Tibial artery (tissue), 4 donors: Measurements from ENCODE around the gene UBE2H.

Source experiments
- DNase-seq, 2 donors: peaks; one replicate each; pipeline ENCODE4 v3.0.0-alpha.2; 2019
- H3K27ac ChIP-seq, 2 donors: fragments of 200-600 bp; sonication (generic) in 1 of 2; 1 replicate in 1 of 2; 2 replicates in 1 of 2; pipeline ENCODE4 v1.5.1; 2018 to 2019; ENCODE audit warnings: mild to moderate bottlenecking in 1 of 2
- H3K27me3 ChIP-seq, 2 donors: fragments of 200-600 bp; sonication (generic) in 1 of 2; one replicate each; pipeline versions ENCODE4 v1.5.1 to v1.6.0; 2016 to 2019
- H3K36me3 ChIP-seq, 3 donors: fragments of 200-600 bp; sonication (generic) in 2 of 3; one replicate each; pipeline ENCODE4 v1.5.1; 2016 to 2019; ENCODE audit warnings: mild to moderate bottlenecking in 2 of 3
- H3K4me1 ChIP-seq, 4 donors: fragments of 200-600 bp; sonication (generic) in 2 of 4; 1 replicate in 3 of 4; 2 replicates in 1 of 4; pipeline ENCODE4 v1.5.1; 2016 to 2019
- H3K4me3 ChIP-seq, 2 donors: fragments of 200-600 bp; sonication (generic) in 1 of 2; 1 replicate in 1 of 2; 2 replicates in 1 of 2; pipeline ENCODE4 v1.5.1; 2018 to 2019; ENCODE audit warnings: mild to moderate bottlenecking in 2 of 2
- H3K9me3 ChIP-seq, 3 donors: fragments of 200-600 bp; sonication (generic) in 1 of 3; one replicate each; pipeline ENCODE4 v1.5.1; 2016 to 2019
- intact Hi-C: fragments of 100-400 bp; cut with DNase I; formaldehyde crosslinking; loops from one replicate; pipeline ENCODE4 v1.15.0; 2023; ENCODE audit warnings: low total_unique reads
- TF ChIP-seq, protein P1 (sequence below), 2 experiments: fragments of 200-600 bp in 1 of 2; fragments of 450-650 bp in 1 of 2; IDR thresholded peaks; one replicate each; pipeline ENCODE4 v1.5.1; 2017 to 2019; ENCODE audit warnings: antibody characterized with exemption in 2 of 2, mild to moderate bottlenecking in 1 of 2, moderate library complexity in 1 of 2

UBE2H gene

DNA sequence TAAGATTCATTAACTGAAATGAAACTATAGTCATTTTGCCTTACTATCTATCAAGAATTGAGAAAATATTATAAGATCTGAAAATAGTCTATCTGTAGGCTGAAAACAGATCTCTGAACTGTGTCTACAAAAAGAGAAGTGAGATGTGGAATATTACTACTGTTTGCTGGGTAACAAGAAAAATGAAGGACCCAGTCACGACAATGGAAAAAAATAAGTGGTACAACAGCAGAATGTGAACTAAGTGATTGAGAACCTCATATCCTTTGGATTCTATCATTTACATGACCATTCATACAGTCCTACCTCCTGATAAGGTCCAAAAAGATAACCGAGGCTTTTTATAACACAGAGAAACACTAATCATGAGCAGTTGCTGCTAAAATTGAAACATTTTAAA lies 94.3 kb downstream of the UBE2H start:
- no peaks in the 10 kb centered on the region for H3K36me3 ChIP-seq
- TF ChIP-seq, protein P1, sequence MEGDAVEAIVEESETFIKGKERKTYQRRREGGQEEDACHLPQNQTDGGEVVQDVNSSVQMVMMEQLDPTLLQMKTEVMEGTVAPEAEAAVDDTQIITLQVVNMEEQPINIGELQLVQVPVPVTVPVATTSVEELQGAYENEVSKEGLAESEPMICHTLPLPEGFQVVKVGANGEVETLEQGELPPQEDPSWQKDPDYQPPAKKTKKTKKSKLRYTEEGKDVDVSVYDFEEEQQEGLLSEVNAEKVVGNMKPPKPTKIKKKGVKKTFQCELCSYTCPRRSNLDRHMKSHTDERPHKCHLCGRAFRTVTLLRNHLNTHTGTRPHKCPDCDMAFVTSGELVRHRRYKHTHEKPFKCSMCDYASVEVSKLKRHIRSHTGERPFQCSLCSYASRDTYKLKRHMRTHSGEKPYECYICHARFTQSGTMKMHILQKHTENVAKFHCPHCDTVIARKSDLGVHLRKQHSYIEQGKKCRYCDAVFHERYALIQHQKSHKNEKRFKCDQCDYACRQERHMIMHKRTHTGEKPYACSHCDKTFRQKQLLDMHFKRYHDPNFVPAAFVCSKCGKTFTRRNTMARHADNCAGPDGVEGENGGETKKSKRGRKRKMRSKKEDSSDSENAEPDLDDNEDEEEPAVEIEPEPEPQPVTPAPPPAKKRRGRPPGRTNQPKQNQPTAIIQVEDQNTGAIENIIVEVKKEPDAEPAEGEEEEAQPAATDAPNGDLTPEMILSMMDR (IDR thresholded peaks at IDR 0.05) = no peak
- no peaks in the 10 kb centered on the region for H3K9me3 ChIP-seq
- peaks cover 0 to 100% (median 78%) of the 10 kb centered on the region in 4 donors for H3K4me1 ChIP-seq
- H3K27me3 ChIP-seq = no peaks in the 10 kb centered on the region
- intact Hi-C loops = no loop called here
- H3K27ac ChIP-seq = peak overlapping the region; percentile 51 to 63
- DNase-seq = no peak
- no peak overlapping the region for H3K4me3 ChIP-seq

- Histone ChIP-seq H3K27ac (peak overlapping the region; percentile 49 to 63), H3K27me3 (no peaks in the 10 kb centered on the region)
- TF ChIP-seq, protein P1 (IDR thresholded peaks at IDR 0.05) = no peak
These were observed 95.4 kb downstream of the UBE2H start for GRCh38 chr7:129857313-129857712.

DNA sequence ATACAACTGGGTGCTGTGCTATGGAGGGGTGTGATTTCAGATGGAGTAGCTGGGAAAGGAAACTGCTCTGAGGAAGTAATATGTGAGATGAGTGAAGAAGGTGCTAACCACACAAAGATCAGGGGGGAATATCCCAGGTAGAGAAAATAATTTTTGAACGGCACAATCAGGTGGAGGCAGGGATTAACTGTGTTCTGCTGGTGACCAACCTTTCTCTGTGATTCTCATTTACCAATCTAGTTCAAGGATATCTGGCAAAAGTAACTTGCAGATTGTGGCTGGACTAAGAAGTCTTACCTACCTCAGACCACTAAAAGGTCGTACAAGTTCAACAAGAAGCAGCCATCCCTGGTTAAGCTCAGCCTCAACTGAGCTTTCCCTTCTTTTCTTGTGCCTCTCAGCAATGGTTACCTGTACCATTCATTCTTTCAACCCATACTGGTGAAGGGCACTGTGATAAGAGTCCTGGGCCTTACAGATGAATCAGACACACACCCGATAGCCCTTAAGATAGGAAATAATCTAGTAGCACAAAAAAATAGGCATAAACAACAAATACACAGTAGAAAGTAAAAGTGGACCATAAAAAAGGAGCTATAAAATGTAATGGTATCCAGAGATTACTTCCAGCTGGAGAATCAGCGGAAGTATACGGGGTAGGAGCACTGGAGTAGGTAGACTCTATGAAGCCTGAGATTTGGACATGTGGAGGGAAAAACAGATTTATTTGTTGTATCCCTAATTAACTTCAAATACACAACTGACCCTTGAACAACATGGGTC lies 96.6 kb downstream of the UBE2H start:
- Histone ChIP-seq H3K4me1 (peaks cover 0 to 100% (median 63%) of the 10 kb centered on the region in 4 donors), H3K27ac (peak overlapping the region; percentile 49 to 63)

More at GRCh38 chr7:129857313-129857712, 95.4 kb downstream of the UBE2H start:
- Histone ChIP-seq H3K4me1 (peaks cover 0 to 100% (median 73%) of the 10 kb centered on the region in 4 donors), H3K4me3 (no peak overlapping the region), H3K36me3 (no peaks in the 10 kb centered on the region), H3K9me3 (no peaks in the 10 kb centered on the region)
- intact Hi-C loops = no loop called here
- no peak for DNase-seq

GRCh38 chr7:129855234-129855673 lies 97.5 kb downstream of the UBE2H start:
- no peak for DNase-seq
- intact Hi-C loops = no loop called here
- Histone ChIP-seq H3K9me3 (no peaks in the 10 kb centered on the region), H3K27me3 (no peaks in the 10 kb centered on the region), H3K4me3 (no peak overlapping the region), H3K27ac (peak overlapping the region; percentile 49 to 63), H3K36me3 (no peaks in the 10 kb centered on the region), H3K4me1 (peaks cover 0 to 100% (median 55%) of the 10 kb centered on the region in 4 donors)
- TF ChIP-seq, protein P1 (IDR thresholded peaks at IDR 0.05) = no peak

More for the DNA sequence above, 96.6 kb downstream of the UBE2H start:
- no peak overlapping the region for H3K4me3 ChIP-seq
- no peaks in the 10 kb centered on the region for H3K36me3 ChIP-seq
- DNase-seq = no peak
- H3K9me3 ChIP-seq = no peaks in the 10 kb centered on the region
- H3K27me3 ChIP-seq = no peaks in the 10 kb centered on the region
- intact Hi-C loops = no loop called here
- TF ChIP-seq, protein P1 (IDR thresholded peaks at IDR 0.05) = no peak

DNA sequence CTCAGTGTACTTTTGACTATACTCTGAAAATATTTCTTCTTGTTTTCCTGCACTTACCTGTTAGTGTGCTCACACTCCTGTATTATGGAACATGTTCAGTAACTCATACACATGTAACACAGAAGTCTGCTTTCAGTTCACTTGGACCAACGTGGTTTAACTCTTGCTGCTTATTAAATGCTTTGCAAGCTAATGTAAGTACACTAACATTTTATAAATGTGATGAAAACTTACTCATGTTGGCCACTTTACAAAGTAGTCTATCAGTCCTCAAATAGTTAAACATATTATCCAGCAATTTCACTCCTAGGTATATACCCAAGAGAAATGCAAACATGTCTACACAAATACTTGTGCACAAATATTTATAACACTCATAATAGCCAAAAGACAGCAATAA lies 98.4 kb downstream of the UBE2H start:
- Histone ChIP-seq H3K27me3 (no peaks in the 10 kb centered on the region), H3K27ac (peak overlapping the region; percentile 49 to 63), H3K36me3 (no peaks in the 10 kb centered on the region), H3K4me1 (peaks cover 0 to 92% (median 47%) of the 10 kb centered on the region in 4 donors), H3K4me3 (no peak overlapping the region), H3K9me3 (no peaks in the 10 kb centered on the region)
- intact Hi-C loops = no loop called here
- DNase-seq = no peak
- TF ChIP-seq, protein P1 (IDR thresholded peaks at IDR 0.05) = no peak
